Endothelial cell of umbilical vein (primary cell): ENCODE data around the gene DACT1. TPM values are rescaled to one million over a fixed set of nuclear protein-coding genes. Genes with fewer than 3 reads are reported as not detected.

Source experiments
- BruUV-seq: library from RNA; stranded (reverse); fragments of 400-500 nt; replicated peaks from 2 replicates; lab custom pipeline; 2021; lab: Mats Ljungman, UMichigan
- CTCF ChIA-PET: fragments of 300-600, 350-600 bp; sonication (Branson Sonifier 250); formaldehyde crosslinking; loops from one replicate; lab custom pipeline; 2021; ENCODE audit warnings: antibody characterized with exemption, inconsistent platforms; lab: Charles Lee
- POLR2A ChIA-PET: fragments of 300-600, 350-600 bp; sonication (Branson Sonifier 250); formaldehyde crosslinking; loops from one replicate; lab custom pipeline; 2021; ENCODE audit warnings: antibody characterized with exemption, inconsistent platforms; lab: Charles Lee
- DNase-seq: peaks from one replicate; pipeline ENCODE4 v3.0.0-alpha.2; 2011; ENCODE audit warnings: low read depth, low spot score
- FAIRE-seq: peaks from 2 replicates; lab custom pipeline; 2011; peaks lifted over from hg19 to GRCh38; lab: Jason Lieb, UNC
- H2AFZ ChIP-seq: 2 replicates; pipeline ENCODE4 v1.6.0; 2012; ENCODE audit warnings: low read depth, low read length, control low read depth, inconsistent platforms
- H3K27ac ChIP-seq: 2 replicates; pipeline ENCODE4 v1.5.1; 2011; ENCODE audit warnings: low read depth, mild to moderate bottlenecking, control low read depth, low read length, moderate library complexity; ENCODE audit not compliant: insufficient read depth
- H3K27me3 ChIP-seq, 2 experiments: 2 replicates each; pipeline versions ENCODE4 v1.6.0 to v1.6.1; 2011; ENCODE audit warnings: low read length in 2 of 2, mixed read lengths in 1 of 2; ENCODE audit not compliant: control insufficient read depth in 2 of 2, insufficient read depth in 2 of 2
- H3K36me3 ChIP-seq, 2 experiments: 2 replicates in 1 of 2; 3 replicates in 1 of 2; pipeline ENCODE4 v1.5.1; 2011; ENCODE audit warnings: low read length in 2 of 2, mild to moderate bottlenecking in 1 of 2, moderate library complexity in 1 of 2; ENCODE audit not compliant: control insufficient read depth in 2 of 2, insufficient read depth in 2 of 2; ENCODE audit errors: extremely low read depth in 1 of 2
- H3K4me1 ChIP-seq: 3 replicates; pipeline ENCODE4 v1.5.1; 2011; ENCODE audit warnings: mild to moderate bottlenecking, low read length; ENCODE audit not compliant: control insufficient read depth, insufficient read depth; ENCODE audit errors: extremely low read depth
- H3K4me2 ChIP-seq: 2 replicates; pipeline ENCODE4 v1.6.1; 2011; ENCODE audit warnings: low read length, control low read depth, mixed read lengths; ENCODE audit not compliant: insufficient read depth
- H3K4me3 ChIP-seq, 3 experiments: fragments of 200-600 bp in 1 of 3; sonication (generic), shearing (Covaris generic) in 1 of 3; replicated peaks in 1 of 3; 2 replicates each; pipeline ENCODE4 v1.5.1; 2011 to 2016; ENCODE audit warnings: control low read depth in 3 of 3, low read length in 3 of 3, mild to moderate bottlenecking in 2 of 3, inconsistent platforms in 1 of 3, low read depth in 1 of 3, moderate library complexity in 1 of 3; ENCODE audit not compliant: insufficient read depth in 1 of 3
- H3K79me2 ChIP-seq: 2 replicates; pipeline ENCODE4 v1.6.0; 2012; ENCODE audit warnings: low read length, inconsistent platforms; ENCODE audit not compliant: control insufficient read depth, insufficient read depth
- H3K9ac ChIP-seq: replicated peaks from 2 replicates; pipeline ENCODE3; 2011; ENCODE audit warnings: low read length, control low read depth; ENCODE audit not compliant: insufficient read depth; ENCODE audit errors: extremely low read depth
- H3K9me1 ChIP-seq: replicated peaks from 3 replicates; pipeline ENCODE4 v1.6.0; 2011; ENCODE audit warnings: mild to moderate bottlenecking, low read length; ENCODE audit not compliant: control insufficient read depth, insufficient read depth; ENCODE audit errors: extremely low read depth
- H3K9me3 ChIP-seq: replicated peaks from 2 replicates; pipeline ENCODE4 v1.5.1; 2012; ENCODE audit warnings: low read length, inconsistent platforms; ENCODE audit not compliant: control insufficient read depth, insufficient read depth
- H4K20me1 ChIP-seq: replicated peaks from 2 replicates; pipeline ENCODE3; 2011; ENCODE audit warnings: mild to moderate bottlenecking, low read length; ENCODE audit not compliant: control insufficient read depth, insufficient read depth; ENCODE audit errors: extremely low read depth
- EZH2 ChIP-seq: IDR thresholded peaks from 2 replicates; pipeline ENCODE4 v1.6.1; 2012; ENCODE audit warnings: borderline replicate concordance, low read depth, mild to moderate bottlenecking, moderate library complexity, low read length, inconsistent platforms; ENCODE audit not compliant: severe bottlenecking
- FOS ChIP-seq: IDR thresholded peaks from 2 replicates; pipeline ENCODE4 v1.6.1; 2011; ENCODE audit warnings: mild to moderate bottlenecking, low read length, moderate library complexity, borderline replicate concordance; ENCODE audit not compliant: insufficient read depth
- GATA2 ChIP-seq: IDR thresholded peaks from 2 replicates; pipeline ENCODE4 v1.7.0; 2011; ENCODE audit warnings: low read depth, mild to moderate bottlenecking, moderate library complexity, mixed read lengths, low read length; ENCODE audit not compliant: insufficient read length, insufficient read depth
- JUN ChIP-seq: IDR thresholded peaks from 2 replicates; pipeline ENCODE4 v1.6.1; 2011; ENCODE audit warnings: borderline replicate concordance, low read depth; ENCODE audit not compliant: insufficient read length, insufficient read depth
- MYC ChIP-seq: IDR thresholded peaks from one replicate; pipeline ENCODE4 v1.6.1; 2011; ENCODE audit warnings: mild to moderate bottlenecking, low read depth, low read length
- POLR2A ChIP-seq: IDR thresholded peaks from 2 replicates; pipeline ENCODE4 v1.6.1; 2012; ENCODE audit warnings: low read depth, mild to moderate bottlenecking, control low read depth, low read length
- POLR2AphosphoS5 ChIP-seq: IDR thresholded peaks from 2 replicates; pipeline ENCODE4 v1.6.1; 2012; ENCODE audit warnings: low read depth, mild to moderate bottlenecking, control low read depth, low read length, moderate library complexity; ENCODE audit not compliant: insufficient read depth
- dilution Hi-C: fragments of 300-500 bp; cut with MboI; formaldehyde crosslinking; loops from one replicate; pipeline ENCODE4 v1.15.0; 2019; ENCODE audit warnings: low sequenced_read_pairs; ENCODE audit not compliant: extremely low pct_ligation_motif_present
- intact Hi-C: fragments of 100-400 bp; cut with micrococcal nuclease; formaldehyde crosslinking; loops from one replicate; pipeline ENCODE4 v1.10.0; 2022
- polyA plus RNA-seq, 4 experiments: library from polyadenylated mRNA; depleted of rRNA in 3 of 4; stranded (reverse) in 3 of 4; unstranded in 1 of 4; fragments of >200 nt; gene quantifications; 2 replicates each; pipeline versions ENCODE4 v1.2.1 to v1.2.3, GENCODE V29; 2011 to 2012; ENCODE audit warnings: missing spikeins in 1 of 4
- total RNA-seq: library from RNA; stranded (reverse); gene quantifications from 2 replicates; pipeline ENCODE4 v1.2.3, GENCODE V29; 2021
- TF ChIP-seq, protein P1 (sequence below), 2 donors: IDR thresholded peaks; 1 replicate in 1 of 2; 2 replicates in 1 of 2; pipeline ENCODE4 v1.5.1; 2011; ENCODE audit warnings: low read length in 2 of 2, mild to moderate bottlenecking in 2 of 2, moderate library complexity in 2 of 2, control low read depth in 1 of 2, inconsistent platforms in 1 of 2, low read depth in 1 of 2; ENCODE audit not compliant: insufficient read depth in 1 of 2; ENCODE audit errors: extremely low read depth in 1 of 2
- TF ChIP-seq, protein P2 (sequence below): IDR thresholded peaks from 2 replicates; pipeline ENCODE4 v1.6.1; 2011; ENCODE audit not compliant: insufficient read depth, insufficient read length

Gene DACT1
- total and polyA plus RNA-seq, 2 donors (not counting 3 experiments of a cell fraction or from before 2014, with no cell fraction given): 0.21 to 0.27 TPM

DNA sequence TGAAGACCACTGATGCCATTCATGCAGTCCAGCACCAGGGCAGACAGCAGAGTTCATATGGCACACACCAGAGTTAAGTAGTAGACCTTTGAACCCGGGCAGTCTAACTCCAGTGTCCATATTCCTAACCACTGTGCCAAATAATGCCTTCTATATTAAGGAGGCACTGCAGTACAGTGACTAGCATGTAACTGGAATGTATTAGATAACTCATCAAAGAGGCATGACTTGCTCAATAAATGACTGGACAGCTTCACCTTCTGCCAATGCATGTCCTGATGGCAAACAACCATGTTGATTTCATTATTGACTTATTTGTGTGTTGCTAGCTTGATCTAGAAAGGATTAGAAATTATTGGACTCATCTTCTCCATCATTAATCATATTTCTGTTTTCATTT is 40.2 kb downstream of the DACT1 start:
- Histone ChIP-seq H3K27me3 (peaks cover 2% of the 10 kb centered on the region in 2 experiments), H3K4me1 (no peaks in the 10 kb centered on the region), H3K4me3 (no peak overlapping the region), H3K9me1 (no peaks in the 10 kb centered on the region), H3K27ac (no peak overlapping the region), H4K20me1 (no peaks in the 10 kb centered on the region), H3K4me2 (no peak overlapping the region), H3K79me2 (no peaks in the 10 kb centered on the region), H3K36me3 (no peaks in the 10 kb centered on the region), H3K9ac (no peak overlapping the region), H3K9me3 (no peaks in the 10 kb centered on the region), H2AFZ (no peak overlapping the region)
- FAIRE-seq (no peak), DNase-seq (no peak)
- no peak for TF ChIP-seq POLR2A
- no peak for TF ChIP-seq EZH2
- TF ChIP-seq GATA2: no peak
- TF ChIP-seq, protein P1, sequence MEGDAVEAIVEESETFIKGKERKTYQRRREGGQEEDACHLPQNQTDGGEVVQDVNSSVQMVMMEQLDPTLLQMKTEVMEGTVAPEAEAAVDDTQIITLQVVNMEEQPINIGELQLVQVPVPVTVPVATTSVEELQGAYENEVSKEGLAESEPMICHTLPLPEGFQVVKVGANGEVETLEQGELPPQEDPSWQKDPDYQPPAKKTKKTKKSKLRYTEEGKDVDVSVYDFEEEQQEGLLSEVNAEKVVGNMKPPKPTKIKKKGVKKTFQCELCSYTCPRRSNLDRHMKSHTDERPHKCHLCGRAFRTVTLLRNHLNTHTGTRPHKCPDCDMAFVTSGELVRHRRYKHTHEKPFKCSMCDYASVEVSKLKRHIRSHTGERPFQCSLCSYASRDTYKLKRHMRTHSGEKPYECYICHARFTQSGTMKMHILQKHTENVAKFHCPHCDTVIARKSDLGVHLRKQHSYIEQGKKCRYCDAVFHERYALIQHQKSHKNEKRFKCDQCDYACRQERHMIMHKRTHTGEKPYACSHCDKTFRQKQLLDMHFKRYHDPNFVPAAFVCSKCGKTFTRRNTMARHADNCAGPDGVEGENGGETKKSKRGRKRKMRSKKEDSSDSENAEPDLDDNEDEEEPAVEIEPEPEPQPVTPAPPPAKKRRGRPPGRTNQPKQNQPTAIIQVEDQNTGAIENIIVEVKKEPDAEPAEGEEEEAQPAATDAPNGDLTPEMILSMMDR (IDR thresholded peaks at IDR 0.05; ENCODE audit: extremely low read depth in 1 of 2, insufficient read depth in 1 of 2, low read depth in 1 of 2, low read length in 2 of 2): no peak
- no peak for TF ChIP-seq MYC
- TF ChIP-seq JUN: no peak
- TF ChIP-seq POLR2AphosphoS5: no peak
- no peak for TF ChIP-seq FOS
- TF ChIP-seq, protein P2, sequence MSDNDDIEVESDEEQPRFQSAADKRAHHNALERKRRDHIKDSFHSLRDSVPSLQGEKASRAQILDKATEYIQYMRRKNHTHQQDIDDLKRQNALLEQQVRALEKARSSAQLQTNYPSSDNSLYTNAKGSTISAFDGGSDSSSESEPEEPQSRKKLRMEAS: no peak
- dilution Hi-C loops (no loop called here), intact Hi-C loops (no loop called here)
- ChIA-PET POLR2A (no interaction called here), CTCF (interaction anchor here (1.8 kb wide), 1 partner anchor 31 kb away, joined by 3 read pairs; no protein-coding TSS in a partner anchor)
- BruUV-seq: no TSS peak
